Sigmoid colon (tissue), 4 donors: ENCODE measurements around the gene PKLR.

ENCODE experiments used
- CTCF ChIP-seq, 4 experiments: fragments of 450-650 bp in 3 of 4; fragments of 200-600 bp in 1 of 4; IDR thresholded peaks; one replicate each; pipeline ENCODE4 v1.5.1; 2016 to 2019; ENCODE audit warnings: antibody characterized with exemption in 4 of 4, mild to moderate bottlenecking in 3 of 4, moderate library complexity in 2 of 4
- EP300 ChIP-seq, 4 donors: sonication (generic); formaldehyde crosslinking; IDR thresholded peaks; one replicate each; pipeline ENCODE4 v1.6.1; 2017; ENCODE audit warnings: antibody characterized with exemption in 4 of 4
- POLR2AphosphoS5 ChIP-seq, 4 donors: sonication (generic); formaldehyde crosslinking; IDR thresholded peaks; one replicate each; pipeline ENCODE4 v1.6.1; 2017; ENCODE audit warnings: antibody characterized with exemption in 4 of 4

GRCh38 chr1:155273343-155274245 lies 27.6 kb downstream of the PKLR start, which contains the start of gene CLK2:
- TF ChIP-seq CTCF (IDR thresholded peaks at IDR 0.05) (no peak), POLR2AphosphoS5 (IDR thresholded peaks at IDR 0.05) (peak; percentile 94 to 97 (median 96)), EP300 (IDR thresholded peaks at IDR 0.05) (peak in 1 of 4 donors; percentile 80)
